Lung microvascular endothelial cell (primary cell): ENCODE measurements around the gene MUC22. TPM values are rescaled to one million over a fixed set of nuclear protein-coding genes. Genes with fewer than 3 reads are reported as not detected.
A peak's percentile ranks its signal among the peaks of the same experiment; 100 is the strongest.
"Not testable (repeated sequence)": the region's sequence is repeated elsewhere in the genome, so short reads cannot be mapped to it uniquely, and the experiment has no call there.

Source experiments
- DNase-seq, 2 donors: peaks; one replicate each; pipeline versions ENCODE4 v3.0.0 to v3.0.0-alpha.2; 2010; ENCODE audit warnings: low read depth in 2 of 2
- total RNA-seq: library from RNA; depleted of rRNA; stranded (reverse); fragments of >200 nt; gene quantifications from 2 replicates; pipeline ENCODE4 v1.2.1, GENCODE V29; 2014

MUC22 gene
- total RNA-seq: not detected in 2 replicates

DNA sequence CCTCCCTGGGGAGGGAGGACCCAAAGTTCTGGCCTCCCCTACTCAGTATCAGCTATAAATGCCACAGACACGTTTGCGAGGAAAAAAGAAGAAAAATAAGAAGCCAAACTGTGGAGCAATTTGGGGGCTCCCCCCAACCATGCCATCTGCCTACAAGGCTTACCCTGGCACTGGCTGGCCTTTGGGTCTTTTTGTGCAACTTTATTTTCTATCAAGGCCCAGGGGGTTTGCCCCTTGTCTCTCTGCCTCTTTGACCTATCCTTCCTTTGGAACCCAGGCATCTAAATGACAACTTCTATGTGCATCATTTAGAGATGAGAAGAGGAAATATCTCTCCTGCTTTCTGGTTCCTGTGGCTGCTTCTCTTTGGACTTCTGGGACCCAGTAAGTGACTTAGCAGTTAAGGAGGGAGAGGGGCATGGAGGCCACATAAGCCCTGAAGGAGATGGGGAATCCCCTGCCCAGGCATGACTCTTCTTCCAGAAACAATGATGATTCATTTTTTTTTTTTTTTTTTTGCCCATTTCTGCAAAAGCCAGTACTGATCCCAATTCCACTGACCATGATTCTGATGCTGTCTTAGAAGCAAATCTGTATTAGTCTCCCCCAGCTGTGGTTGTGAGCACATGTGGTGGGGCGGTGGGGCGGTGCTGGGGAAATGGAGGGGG is at the start of gene MUC22:
Gene MUC22, plus strand, starts transcription at position 82 of the 668 bp plus-strand sequence. Its CDS starts 233 bp downstream, at position 315.
- peak in 1 of 2 donors; percentile 36 for DNase-seq

DNA sequence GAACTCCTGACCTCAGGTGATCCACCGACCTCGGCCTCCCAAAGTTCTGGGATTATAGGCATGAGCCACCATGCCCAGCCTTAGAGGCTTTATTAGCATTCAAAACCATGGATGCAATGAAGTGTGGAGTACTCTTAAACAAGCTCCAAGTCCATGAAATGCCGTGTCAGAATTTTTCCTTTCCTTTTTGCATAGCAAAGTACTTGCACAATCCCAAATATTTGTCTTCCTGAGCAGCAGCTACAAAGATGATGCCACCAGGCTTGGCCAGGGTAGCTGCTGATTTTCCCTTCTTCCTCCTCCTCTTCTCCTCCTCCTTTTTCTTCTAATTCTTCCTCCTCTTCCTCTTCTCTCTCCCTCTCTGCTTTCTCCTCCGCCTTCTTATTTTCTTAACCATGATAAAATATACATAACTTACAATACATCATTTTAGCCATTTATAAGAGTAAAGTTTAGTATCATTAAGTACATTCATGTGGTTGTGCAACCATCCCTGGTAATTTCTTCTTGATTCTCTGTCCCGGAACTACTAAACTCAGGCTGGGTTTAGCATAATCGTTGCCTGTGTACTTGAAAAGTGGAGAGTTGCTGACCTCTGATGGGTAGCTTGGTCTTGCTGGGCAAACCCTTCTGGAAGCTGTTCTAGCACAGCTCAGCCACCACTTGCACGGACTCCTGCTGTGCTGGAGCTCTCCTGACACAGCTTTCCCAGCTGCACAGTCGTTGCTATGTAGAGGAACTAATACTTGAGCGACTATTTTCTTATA is 49.2 kb upstream of the MUC22 start:
- DNase-seq: no peak

DNA sequence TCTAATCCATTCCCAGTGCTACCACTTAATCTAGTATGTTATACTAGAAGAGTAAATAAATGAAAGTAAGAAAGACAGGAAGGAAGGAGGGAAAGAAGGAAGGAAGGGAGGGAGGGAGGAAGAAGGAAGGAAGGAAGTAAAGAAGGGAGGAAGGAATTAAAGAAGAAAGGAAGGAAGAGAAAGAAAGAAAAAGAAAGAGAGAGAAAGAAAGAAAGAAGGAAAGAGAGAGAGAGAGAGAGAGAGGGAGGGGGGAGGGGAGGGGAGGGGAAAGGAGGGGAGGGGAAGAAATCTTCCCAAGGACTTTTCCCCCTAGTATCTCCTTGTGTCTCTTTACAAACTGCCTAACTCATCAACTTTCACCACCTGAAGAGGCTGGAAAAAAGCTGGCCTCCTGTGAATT is 47.6 kb upstream of the MUC22 start:
- no peak for DNase-seq

DNA sequence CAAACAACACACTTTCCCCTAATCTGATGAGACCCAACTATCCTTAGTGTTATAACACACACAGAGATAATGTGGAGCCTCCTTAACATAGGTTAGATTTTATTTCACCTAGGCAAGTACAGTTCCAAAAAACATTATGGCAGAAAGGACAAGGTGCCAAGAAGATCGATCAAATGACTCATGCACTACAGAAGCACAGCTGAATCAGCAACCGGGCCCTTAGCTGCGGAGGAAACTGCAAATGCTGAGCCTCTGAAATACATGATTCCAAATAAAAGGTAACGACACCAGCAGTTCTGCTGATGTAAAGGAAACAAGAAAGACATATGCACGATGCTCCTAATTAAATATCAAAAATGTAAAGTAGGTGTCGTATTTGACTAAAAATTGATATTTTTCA is 46.6 kb upstream of the MUC22 start:
- peak in 1 of 2 donors; percentile 12 for DNase-seq

DNA sequence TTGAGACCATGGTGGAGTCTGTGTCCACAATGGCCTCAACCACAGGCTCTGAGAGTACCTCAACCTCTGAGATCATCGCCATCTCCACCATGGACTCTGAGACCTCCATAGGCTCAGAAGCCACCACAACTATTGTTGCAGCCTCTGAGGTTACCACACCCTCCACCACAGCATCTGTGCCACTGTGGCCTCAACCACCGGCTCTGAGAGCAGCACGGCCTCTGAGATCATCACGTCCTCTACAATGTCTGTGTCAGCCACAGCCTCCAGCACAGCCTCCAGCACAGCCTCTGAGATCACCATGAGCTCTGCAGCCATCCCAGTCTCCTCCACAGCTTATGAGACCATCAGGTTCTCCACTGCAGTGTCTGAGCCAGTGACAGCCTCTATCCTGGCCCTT is 46.2 kb upstream of the MUC22 start:
- no peak for DNase-seq

DNA sequence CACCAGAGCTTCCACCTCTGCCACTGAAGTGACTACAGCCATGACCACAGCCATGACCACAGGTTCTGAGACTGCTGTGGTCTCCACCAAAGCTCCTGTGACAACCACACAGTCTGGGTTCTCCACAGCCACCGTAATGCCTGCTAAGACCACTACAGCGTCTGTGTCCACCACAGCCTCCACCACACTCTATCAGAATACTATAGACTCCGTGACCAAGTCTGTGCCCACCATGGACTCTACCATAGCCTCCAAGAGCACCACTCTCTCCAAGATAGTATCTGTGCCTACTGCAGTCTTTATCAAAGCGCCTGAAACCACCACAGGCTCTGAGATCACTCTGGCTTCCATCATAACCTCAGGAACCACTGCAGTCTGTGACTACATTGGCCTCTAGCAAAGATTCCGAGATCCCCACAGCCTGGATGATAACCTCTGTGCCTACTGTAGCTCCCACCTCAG is 45.1 kb upstream of the MUC22 start:
- no peak for DNase-seq

DNA sequence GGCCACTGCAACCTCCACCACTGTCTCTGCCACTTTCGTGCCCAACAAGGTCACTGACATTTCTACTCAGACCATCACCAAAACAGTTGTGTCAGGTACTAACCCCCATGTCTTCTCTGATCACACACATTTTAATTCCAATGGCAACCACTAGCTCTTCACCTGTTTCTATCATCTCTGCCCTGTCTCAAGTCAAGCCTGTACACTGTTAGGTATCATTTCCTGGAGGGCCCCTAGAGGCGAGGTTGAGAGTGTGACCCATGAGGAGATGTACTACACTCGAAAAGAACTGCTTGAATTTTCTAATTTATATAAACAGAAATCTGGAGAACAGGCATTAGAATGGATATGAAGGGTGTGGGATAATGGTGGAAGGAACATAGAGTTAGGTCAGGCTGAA is 44.1 kb upstream of the MUC22 start:
- DNase-seq: no peak

DNA sequence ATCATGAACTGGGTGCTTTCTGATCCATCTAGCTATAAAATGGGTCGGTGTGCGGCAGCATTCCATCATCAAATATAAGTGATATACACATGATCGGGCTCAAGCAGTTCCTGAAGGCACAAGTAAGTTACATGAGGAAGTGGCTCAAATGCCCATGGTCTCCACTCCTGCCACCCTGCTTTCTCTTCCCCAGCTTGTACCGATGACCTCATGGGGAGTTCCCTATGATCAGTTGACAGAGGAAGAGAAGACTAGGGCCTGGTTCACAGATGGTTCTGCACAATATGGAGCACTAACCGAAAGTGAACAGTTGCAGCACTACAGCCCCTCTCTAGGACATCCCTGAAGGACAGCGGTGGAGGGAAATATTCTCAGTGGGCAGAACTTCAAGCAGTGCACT is 41.1 kb upstream of the MUC22 start:
- not testable (repeated sequence) for DNase-seq

DNA sequence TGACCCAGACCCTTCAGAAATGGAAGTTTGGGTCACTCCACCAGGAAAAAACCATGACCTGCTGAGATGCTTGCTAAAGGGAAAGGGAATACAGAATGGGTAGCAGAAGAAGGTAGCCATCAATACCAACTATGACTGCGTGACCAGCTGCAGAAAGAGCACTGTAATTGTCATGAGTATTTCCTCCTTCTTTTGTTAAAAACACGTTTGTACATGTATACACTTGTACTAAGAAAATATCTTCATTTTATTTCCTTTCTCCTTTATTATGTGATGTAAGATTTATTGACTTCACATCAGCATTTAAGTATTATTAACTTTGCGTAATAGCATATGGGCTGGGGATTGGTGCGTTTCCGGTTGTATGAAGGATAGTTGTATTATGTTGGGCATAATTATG is 39.3 kb upstream of the MUC22 start:
- DNase-seq: no peak

DNA sequence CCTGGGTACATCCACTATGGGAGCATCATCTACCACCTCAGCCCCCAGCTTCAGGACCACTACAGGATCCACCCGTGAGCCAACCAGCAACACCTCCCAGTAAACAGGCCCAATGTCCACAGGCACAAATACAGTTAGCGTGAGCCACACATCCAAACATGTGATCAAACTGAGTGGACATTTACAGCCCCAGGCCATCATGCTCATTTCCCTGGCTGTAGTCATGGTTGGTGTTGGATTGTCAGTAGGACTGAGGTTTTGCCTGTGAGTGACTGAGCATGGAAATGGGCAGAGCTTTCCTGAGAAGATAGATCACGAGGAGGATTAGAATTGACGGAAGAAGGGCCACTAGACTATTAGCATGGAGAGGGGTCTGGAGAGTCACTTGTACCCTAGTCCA is 37.5 kb upstream of the MUC22 start:
- no peak for DNase-seq

DNA sequence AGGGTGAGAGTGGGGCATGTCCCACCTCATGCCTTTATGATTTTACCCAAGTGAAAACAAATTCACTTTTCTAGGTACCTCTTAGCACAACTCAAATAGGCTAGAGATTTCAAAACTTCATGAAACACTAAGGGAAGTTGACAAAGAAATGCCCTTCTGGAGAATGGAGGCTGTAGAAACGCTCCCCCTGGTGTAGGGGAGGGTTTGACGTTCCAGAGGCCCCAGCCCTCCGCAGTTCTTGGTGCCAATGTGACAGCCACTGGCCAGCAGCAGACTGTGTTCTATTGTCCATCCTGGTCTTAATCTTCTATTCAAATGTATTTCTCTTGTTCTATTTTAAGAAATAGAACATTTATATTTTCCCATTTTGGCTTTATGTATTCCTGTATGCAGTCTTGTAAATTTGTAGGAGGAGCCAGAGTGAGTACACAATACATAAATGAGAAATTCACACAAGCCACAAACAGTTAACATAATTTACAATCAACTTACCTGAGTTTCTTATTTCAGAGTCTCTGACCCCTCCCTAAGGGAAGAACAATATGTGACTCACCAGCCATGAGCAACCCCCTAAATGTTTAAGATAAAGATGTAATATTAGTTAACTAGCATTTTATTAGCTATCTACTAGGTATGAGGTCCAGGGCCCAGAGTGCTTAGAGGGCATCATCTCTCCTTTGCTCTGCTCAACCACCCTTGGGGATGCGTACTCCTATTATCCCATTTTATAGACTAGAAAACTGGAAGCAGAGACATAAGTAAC is 35.6 kb upstream of the MUC22 start:
- DNase-seq: no peak

DNA sequence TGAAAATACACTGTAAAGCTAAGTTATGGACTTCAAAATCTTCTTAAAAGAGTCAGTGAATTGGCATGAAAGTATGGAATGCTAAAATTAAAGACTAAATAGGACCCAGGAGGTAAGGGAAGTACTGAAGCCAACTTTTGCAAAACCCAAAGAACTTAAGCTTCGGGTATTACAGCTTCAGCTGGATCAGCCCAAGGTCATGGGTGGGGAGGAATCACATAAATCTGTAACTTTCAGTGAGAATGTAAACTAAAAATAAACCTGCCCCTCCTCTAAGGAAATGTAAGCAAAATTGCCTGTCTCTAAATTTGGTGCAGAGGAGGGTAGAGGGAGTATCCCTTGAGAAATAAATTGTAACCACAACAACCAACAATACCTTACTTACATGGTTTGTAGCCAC is 31.1 kb upstream of the MUC22 start:
- no peak for DNase-seq

DNA sequence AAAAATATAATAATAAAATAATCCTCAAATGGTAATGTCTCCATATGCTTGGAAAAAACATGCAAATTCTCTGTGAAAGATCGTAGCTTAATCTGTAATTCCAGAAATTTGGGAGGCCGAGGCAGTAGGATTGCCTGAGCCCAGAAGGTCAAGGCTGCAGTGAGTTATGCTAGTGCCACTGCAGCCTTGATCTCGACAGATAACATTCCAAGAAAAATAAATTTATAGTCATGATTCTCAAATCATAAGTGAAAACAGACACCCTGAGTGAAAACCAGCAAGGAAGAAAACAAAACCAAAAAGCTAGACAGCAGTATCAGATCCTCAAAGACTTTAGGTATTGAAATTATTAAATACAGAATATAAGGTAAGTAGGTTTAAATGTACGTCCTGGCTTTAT is 30.6 kb upstream of the MUC22 start:
- no peak for DNase-seq

DNA sequence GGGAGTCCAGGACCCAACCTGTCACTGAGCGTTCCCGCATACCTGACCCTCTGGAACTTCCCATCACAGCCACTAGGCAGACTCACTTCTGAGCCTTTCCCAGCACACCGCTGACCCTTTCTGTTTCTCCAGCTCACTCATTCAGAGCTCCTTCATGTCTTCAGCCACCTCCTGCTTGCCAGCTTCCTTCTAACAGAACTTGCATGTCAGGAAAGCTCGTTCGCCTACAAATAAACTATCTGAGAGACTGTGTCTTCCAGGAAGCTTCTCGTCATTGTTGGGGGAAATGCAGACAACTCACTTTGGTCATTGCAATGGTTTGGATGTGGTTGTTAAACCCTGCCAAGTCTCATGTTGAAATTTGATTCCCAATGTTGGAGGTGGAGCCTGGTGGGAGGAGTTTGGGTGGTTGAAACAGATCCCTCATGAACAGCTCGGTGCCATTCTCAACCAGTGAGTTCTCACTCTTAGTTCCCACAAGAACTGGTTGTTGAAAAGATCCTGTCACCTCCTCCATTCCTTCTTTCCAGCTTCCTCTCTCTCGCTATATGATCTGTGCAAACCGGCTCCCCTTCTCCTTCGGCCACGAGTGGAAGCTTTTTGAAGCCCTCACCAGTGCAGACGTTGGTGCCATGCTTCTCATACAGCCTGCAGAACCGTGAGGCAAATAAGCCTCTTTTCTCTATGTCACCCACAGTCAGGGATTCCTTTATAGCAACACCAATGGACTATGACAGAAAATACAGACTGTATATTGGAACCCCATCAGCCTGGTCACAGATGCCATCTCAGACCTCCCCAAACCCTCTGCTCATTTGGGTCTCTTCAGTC is 28.1 kb upstream of the MUC22 start:
- peak; percentile 23 to 37 for DNase-seq

DNA sequence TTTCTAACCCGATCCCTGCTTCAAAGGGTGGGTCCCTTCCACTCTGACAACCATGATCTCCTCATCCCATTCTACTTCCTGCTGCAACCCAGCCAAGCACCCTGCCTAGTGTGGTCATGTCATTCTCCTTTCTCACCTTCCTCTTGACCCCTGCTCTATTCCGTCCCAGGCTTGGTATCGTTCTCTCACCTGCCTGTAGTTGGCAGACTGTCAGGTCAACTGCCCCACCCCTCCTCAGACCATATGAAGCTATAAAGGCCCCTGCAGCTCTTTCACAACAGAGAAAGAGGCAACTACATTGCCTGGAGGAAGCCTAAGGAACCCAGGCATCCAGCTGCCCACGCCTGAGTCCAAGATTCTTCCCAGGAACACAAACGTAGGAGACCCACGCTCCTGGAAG is 26.8 kb upstream of the MUC22 start, which contains the start of gene MUC21:
Gene MUC21, plus strand, starts transcription at position 280 of the 400 bp plus-strand sequence. CDS start 241 bp downstream, outside the sequence.
- DNase-seq: no peak

DNA sequence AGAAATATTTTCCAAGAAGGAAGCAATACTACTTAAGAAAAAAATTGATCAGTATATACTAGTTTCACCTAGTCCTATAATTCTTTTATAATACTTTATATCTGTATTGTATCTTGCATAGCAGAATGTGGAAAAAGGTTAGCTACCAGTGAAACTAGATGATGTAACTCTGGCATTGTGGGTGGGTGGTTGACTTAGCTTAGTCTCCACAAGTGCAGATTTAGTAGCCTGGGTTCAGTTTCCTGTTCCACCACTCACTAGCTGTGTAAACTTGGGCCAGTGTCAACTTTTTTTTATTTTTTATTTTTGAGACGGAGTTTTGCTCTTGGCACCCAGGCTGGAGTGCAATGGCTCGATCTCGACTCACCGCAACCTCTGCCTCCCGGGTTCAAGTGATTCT is 24.8 kb upstream of the MUC22 start:
- no peak for DNase-seq

DNA sequence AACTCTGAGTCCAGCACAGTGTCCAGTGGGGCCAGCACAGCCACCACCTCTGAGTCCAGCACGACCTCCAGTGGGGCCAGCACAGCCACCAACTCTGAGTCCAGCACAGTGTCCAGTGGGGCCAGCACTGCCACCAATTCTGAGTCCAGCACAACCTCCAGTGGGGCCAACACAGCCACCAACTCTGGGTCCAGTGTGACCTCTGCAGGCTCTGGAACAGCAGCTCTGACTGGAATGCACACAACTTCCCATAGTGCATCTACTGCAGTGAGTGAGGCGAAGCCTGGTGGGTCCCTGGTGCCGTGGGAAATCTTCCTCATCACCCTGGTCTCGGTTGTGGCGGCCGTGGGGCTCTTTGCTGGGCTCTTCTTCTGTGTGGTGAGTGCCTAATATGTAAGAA is 23.0 kb upstream of the MUC22 start:
- no peak for DNase-seq

DNA sequence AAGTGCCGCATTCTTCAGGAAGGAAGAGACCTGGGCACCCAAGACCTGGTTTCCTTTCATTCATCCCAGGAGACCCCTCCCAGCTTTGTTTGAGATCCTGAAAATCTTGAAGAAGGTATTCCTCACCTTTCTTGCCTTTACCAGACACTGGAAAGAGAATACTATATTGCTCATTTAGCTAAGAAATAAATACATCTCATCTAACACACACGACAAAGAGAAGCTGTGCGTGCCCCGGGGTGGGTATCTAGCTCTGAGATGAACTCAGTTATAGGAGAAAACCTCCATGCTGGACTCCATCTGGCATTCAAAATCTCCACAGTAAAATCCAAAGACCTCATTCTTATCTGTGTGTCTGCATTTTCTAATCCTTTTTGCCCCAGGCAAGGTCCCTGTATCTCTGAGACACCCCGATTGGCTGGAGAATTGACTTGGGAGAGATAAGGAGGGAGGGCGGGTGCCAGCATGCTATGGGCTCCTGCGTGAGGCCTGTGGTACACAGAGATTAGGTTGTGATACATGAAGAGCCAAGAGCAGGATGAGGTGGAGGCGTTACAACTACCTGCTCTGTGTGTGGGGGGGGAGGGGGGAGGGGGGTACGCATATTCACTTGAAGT is 22.0 kb upstream of the MUC22 start:
- DNase-seq: no peak

DNA sequence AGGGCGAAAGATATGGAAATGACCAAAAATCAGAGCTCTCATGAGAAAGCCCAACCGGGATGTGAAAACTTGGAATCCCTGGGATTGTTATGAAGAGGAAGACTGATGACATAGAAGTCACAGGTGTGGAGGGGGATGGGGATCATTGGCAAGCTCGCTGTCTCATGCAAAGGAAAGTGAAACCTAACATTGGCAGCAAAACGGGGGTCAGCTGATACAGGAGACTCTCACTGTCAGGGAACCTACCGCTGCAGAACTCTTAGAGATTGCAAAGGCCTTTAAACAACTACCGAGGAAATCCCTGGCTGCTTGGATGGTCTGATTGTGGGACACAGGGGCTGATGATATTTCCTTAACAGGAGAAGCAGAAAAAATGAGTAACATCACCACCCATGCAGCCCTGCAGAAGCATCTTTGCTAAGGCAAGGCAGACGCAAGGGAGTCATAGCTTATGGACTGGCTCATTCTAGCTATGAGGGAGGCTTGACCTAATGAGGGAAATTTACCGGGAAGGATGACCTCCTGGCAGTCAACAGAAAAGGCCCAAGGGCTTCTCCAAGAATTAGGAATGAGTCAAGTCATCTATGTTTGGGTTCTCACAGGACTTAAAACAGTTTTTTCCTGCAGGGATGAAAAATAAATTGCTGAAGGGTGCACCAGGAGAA is 19.7 kb upstream of the MUC22 start:
- peak in 1 of 2 donors; percentile 50 for DNase-seq

DNA sequence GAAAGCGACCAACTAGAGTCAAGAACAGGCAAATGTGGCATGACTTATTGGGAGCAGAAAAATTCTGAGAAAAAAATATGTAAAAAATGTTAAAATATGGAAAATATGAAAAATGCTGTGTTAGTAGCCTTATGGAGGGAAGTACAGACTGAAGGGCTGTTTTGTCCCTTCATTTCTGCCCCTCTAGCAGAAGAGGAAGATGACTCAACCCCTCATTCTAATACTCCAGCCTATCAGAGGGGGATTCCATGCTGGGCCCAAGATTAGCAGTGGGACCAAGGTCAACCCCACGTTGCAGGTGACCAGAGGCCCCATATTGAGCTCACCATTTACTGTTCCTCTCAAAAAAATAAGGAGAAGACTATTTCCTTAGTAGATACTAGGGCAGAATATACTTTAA is 18.4 kb upstream of the MUC22 start:
- no peak for DNase-seq
